Ishikawa (cell line): ENCODE results near the gene TMEM132D.

ENCODE experiments used
- CEBPB ChIP-seq: IDR thresholded peaks from 2 replicates; pipeline ENCODE4 v1.6.1; 2012
- CREB1 ChIP-seq: IDR thresholded peaks from 2 replicates; pipeline ENCODE4 v1.6.1; 2012; ENCODE audit warnings: low read depth
- EGR1 ChIP-seq: IDR thresholded peaks from 2 replicates; pipeline ENCODE4 v1.6.1; 2012
- EP300 ChIP-seq: IDR thresholded peaks from 2 replicates; pipeline ENCODE4 v1.6.1; 2012; ENCODE audit warnings: borderline replicate concordance
- FOXM1 ChIP-seq: IDR thresholded peaks from 2 replicates; pipeline ENCODE4 v1.6.1; 2012; ENCODE audit warnings: low read depth, borderline replicate concordance
- NFIC ChIP-seq: IDR thresholded peaks from 2 replicates; pipeline ENCODE4 v1.6.1; 2012
- RAD21 ChIP-seq: IDR thresholded peaks from 2 replicates; pipeline ENCODE4 v1.6.1; 2012; ENCODE audit warnings: low read depth
- TAF1 ChIP-seq: IDR thresholded peaks from 2 replicates; pipeline ENCODE4 v1.6.1; 2012; ENCODE audit warnings: low read depth, mild to moderate bottlenecking
- TCF12 ChIP-seq: IDR thresholded peaks from 2 replicates; pipeline ENCODE4 v1.6.1; 2012; ENCODE audit warnings: low read depth
- TEAD4 ChIP-seq: IDR thresholded peaks from 2 replicates; pipeline ENCODE4 v1.6.1; 2012
- YY1 ChIP-seq: IDR thresholded peaks from 2 replicates; pipeline ENCODE4 v1.6.1; 2012; ENCODE audit warnings: low read depth
- ZBTB7A ChIP-seq: IDR thresholded peaks from 2 replicates; pipeline ENCODE4 v1.6.1; 2012; ENCODE audit warnings: low read depth
- TF ChIP-seq, protein P1 (sequence below): IDR thresholded peaks from 2 replicates; pipeline ENCODE4 v1.6.1; 2012
- TF ChIP-seq, protein P2 (sequence below): IDR thresholded peaks from 2 replicates; pipeline ENCODE4 v1.6.1; 2012; ENCODE audit warnings: low read depth, mild to moderate bottlenecking
- TF ChIP-seq, protein P3 (sequence below): IDR thresholded peaks from 2 replicates; pipeline ENCODE4 v1.6.1; 2012

TMEM132D gene

DNA sequence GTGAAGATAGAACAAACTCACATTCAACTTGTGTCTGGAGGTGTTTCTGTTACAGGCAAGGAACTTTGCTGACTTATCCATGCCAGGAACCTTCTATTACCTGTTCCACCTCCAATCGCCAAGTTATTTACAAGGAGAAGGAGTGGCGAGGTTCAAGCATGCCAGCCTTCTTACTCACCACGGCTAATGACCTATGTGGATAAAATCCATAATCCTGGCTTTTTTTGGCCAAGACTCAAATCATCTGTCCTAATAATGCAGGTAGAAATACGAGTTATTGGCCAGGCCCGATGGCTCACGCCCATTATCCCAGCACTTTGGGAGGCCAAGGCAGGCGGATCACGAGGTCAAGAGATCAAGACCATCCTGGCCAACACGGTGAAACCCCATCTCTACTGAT, 241.6 kb downstream of the TMEM132D start:
- TF ChIP-seq NFIC (no peak), CREB1 (no peak), TAF1 (no peak), EGR1 (no peak), TCF12 (no peak), CEBPB (no peak), RAD21 (no peak), TEAD4 (no peak), FOXM1 (no peak), YY1 (no peak), EP300 (no peak), ZBTB7A (no peak)
- TF ChIP-seq, protein P1, sequence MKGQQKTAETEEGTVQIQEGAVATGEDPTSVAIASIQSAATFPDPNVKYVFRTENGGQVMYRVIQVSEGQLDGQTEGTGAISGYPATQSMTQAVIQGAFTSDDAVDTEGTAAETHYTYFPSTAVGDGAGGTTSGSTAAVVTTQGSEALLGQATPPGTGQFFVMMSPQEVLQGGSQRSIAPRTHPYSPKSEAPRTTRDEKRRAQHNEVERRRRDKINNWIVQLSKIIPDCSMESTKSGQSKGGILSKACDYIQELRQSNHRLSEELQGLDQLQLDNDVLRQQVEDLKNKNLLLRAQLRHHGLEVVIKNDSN = no peak
- TF ChIP-seq, protein P2, sequence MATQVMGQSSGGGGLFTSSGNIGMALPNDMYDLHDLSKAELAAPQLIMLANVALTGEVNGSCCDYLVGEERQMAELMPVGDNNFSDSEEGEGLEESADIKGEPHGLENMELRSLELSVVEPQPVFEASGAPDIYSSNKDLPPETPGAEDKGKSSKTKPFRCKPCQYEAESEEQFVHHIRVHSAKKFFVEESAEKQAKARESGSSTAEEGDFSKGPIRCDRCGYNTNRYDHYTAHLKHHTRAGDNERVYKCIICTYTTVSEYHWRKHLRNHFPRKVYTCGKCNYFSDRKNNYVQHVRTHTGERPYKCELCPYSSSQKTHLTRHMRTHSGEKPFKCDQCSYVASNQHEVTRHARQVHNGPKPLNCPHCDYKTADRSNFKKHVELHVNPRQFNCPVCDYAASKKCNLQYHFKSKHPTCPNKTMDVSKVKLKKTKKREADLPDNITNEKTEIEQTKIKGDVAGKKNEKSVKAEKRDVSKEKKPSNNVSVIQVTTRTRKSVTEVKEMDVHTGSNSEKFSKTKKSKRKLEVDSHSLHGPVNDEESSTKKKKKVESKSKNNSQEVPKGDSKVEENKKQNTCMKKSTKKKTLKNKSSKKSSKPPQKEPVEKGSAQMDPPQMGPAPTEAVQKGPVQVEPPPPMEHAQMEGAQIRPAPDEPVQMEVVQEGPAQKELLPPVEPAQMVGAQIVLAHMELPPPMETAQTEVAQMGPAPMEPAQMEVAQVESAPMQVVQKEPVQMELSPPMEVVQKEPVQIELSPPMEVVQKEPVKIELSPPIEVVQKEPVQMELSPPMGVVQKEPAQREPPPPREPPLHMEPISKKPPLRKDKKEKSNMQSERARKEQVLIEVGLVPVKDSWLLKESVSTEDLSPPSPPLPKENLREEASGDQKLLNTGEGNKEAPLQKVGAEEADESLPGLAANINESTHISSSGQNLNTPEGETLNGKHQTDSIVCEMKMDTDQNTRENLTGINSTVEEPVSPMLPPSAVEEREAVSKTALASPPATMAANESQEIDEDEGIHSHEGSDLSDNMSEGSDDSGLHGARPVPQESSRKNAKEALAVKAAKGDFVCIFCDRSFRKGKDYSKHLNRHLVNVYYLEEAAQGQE = no peak
- TF ChIP-seq, protein P3, sequence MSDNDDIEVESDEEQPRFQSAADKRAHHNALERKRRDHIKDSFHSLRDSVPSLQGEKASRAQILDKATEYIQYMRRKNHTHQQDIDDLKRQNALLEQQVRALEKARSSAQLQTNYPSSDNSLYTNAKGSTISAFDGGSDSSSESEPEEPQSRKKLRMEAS = no peak

DNA sequence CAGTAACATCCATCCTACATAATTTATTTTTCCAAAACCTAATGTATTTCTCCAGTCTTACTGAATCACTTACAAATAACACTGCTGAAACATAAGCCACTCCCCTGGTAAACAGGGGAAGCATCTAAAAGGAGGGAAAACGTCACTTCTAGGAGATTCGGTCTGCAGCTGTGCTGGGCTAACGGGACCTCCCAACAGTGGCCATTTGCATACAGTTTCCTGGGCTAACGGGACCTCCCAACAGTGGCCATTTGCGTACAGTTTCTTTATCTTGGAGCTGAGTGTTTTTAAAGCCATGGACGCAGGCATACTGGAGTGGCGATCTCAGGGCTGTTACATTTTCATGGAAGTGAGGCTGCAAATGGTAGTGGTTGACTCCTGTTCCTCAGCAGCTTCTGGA, 242.9 kb downstream of the TMEM132D start:
- TF ChIP-seq, protein P2 = no peak
- TF ChIP-seq CEBPB = no peak
- TF ChIP-seq CREB1 = no peak
- TF ChIP-seq FOXM1 = no peak
- no peak for TF ChIP-seq EGR1
- TF ChIP-seq TAF1 = no peak
- no peak for TF ChIP-seq ZBTB7A
- TF ChIP-seq TCF12 = no peak

DNA sequence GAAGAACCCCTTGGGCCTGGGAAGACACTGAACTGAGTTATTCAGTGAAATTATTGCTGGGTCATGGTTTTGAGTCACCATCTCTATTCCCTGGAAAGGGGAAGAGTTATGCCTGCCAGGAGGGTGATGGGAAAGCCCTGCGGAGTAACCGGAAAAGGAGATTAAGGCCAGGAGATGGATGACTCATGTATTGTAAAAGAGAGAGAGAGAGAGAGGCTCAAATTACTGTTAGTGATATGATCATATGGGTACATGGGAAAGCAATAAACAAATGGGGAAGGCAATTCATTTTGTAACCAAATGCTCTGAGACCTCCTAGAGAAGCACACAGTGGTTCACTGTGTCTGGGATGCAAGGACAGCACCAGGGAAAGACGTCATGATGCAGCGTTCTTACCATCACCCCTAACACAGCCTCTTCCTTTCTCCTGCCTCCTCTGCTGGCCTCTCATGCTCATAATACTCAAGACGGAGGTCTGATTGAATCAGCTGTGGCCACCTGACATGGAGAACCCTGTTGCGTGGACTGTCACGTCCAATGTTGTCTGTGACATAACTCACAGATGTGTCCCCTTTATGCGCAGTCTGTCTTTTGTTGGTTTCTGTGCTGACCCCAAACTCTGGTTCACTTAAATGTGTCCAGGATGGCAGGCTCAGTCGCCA, 243.7 kb downstream of the TMEM132D start:
- no peak for TF ChIP-seq CEBPB
- TF ChIP-seq TAF1 = no peak
- TF ChIP-seq, protein P2 = no peak
- no peak for TF ChIP-seq EP300
- TF ChIP-seq FOXM1 = no peak
- no peak for TF ChIP-seq TEAD4
- no peak for TF ChIP-seq ZBTB7A
- no peak for TF ChIP-seq TCF12
- TF ChIP-seq, protein P1 = no peak
- no peak for TF ChIP-seq YY1
- TF ChIP-seq, protein P3 = no peak
- no peak for TF ChIP-seq CREB1
- no peak for TF ChIP-seq RAD21
- TF ChIP-seq EGR1 = no peak
- TF ChIP-seq NFIC = no peak

DNA sequence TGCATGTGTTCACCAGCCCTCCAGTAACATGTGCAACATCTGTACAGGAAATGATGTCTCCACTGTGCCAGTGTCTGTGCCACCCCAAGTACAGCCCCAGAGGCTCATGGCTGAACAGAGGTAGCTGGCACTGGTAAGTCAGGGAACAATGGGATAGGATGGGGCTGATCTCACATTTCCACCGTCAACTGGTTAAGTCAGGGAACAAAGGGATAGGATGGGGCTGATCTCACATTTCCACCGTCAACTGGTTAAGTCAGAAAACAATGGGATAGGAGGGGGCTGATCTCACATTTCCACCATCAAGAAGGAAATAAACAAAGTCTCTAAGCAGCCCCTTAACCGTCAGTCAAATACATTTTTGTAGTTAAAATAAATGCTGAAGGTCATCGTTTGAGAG, 246.6 kb downstream of the TMEM132D start:
- TF ChIP-seq, protein P1 = no peak
- no peak for TF ChIP-seq EP300
- TF ChIP-seq CREB1 = no peak
